Eye (tissue), 1 donor: ENCODE results near the gene TRABD2B.

Source experiments
- DNase-seq: peaks from one replicate; pipeline ENCODE4 v3.0.0-alpha.2; 2015

The TRABD2B gene

DNA sequence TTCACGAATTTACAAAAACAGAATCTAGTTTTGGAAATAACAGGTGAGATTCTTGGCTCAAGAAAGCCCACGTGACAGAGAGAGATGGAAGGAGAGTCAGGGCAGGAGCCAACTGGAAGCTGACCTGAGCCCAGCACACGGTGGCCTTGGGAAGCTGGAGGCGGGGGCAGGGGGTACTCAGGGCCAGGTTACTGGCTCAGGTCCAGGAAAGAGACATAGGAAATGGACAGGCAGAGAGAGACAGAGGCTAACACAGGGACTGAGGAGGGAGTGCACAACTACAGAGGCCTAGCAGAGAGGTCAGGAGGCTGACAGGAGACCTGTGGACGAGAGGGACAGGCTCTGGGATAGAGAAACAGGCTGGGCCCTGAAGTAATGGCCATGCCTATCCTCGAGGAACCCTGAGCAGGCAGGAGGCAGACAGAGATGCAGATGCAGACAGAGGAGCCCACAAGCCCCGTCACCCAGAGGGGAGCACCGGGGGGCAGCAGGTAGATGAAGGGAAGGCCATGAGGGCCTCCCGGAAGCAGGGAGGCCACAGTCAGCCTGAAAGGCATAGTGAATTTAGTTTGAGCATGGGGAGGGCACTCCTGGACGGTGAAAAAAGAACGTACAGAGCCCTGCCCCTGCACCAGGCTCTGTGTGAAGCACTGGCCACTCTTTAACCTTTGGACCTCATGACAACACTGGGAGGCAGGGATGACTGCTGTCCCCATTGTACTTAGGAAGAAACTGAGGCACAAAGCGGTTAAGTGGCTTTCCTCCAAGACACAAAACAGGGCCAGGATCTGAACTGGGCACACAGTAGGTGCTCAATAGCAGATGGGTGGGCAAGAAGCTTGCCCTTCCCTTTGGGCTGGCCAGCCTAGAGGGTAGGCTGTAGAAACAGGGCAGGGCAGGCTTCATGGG, 230.1 kb downstream of the TRABD2B start:
- no peak for DNase-seq

DNA sequence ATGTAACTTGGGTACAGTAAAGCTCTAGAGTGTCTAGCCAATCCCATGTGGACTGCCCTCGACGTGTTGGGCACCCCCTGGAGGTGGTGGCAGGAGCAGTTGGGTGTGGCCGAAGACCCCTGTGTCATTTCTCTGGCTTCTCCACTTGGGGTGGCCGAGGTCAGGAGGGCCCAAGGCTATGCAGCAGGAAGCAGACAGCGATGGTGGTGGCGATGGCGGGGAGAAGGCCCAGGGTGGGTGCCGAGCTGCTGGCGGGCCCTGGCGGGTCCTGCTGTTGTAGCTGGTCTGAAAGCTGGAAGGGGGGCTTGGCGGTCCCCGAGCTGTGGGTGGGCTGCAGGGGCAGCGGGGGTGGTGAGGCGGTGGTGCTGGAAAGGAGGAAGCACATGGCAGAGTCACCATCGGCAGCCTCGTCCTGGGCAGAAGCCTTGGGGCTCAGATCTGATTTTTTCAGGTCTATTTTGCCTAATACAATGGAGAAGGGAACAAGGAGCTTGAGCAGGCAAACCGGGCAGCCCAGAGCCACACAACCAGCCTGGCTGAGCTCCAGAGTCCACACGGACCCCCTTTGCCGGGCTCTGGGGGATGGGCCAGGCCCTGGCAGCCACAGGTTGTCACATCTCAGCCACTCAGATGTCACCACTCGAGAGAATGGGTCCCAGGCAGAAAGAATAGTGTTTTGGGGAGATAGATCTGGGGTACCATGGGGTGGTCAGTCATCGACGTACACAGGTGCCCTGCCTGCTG, 231.3 kb downstream of the TRABD2B start:
- DNase-seq: no peak

DNA sequence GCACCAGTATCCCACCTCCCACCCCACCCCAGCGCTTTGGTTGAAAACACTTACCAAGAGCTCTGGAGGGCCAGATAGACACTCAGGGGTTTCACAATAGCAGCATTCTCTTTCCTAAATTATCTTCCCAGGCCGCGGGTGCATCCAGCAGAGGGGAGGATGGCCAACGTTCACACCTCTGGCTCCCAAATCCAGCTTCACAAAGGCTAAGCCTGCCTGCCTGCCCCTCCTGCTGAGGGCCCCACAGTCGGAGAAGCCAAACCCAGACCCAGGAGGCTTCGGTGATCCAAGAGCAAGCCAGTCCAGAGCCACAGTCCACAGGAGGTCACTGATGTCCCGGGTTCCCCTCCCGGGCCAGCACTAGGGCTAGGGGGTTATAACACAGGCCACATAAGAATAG, 231.9 kb downstream of the TRABD2B start:
- DNase-seq: no peak

DNA sequence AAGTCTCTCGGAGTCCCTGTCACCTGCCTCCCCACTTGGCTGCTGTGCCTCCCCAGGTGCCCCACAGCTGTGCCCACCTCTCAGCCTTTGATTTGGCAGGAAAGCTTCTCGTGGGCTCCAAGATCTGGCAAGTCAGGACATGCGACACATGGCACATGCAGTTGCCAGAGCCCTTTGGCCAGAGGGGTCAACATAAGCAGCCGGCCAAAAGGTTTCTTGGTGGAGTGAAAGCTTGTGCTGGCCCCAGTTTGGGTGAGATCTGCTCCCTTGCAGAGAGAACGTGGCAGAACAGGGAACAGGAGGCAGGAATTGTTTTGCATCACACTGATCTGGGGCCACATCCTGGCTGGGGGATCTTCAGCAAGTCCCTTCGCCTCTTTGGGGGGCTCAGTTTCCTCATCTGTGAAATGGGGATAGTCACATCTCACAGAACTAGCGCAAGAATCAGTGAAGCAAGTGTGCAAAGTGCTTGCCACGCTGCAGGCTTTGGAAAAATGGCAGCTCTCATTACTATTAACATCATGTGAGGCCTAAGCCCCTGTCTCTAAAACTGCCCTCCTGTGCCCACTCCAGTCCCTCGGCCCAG, 232.6 kb downstream of the TRABD2B start:
- DNase-seq: no peak

DNA sequence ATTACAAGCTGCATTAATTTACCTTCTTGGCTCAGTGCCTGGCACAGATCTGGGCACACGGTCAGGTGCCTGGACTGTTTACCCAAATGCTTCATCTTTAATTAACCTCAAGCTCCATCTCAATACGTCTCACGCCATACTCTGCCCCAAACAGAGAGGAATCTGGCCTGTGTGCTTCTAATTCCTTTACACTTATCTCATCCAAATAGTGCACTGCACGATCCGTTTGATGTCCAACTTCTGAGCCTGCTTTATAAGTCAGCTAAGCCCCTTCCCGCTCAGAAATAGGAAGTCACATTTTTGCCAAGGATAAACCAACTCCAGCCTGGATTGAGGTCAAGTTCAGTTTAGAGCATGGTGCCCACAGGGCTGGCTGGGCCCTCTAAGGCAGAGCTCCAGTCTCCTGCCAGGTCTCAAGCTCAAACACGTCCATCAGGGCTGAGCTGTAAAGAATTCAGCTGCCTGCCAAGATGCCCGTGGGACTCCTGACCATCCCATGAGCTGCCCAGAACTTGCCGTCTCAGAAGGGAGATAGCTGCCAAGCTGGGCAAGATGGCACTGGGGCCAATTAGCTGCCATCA, 233.5 kb downstream of the TRABD2B start:
- DNase-seq: peak; percentile 57

DNA sequence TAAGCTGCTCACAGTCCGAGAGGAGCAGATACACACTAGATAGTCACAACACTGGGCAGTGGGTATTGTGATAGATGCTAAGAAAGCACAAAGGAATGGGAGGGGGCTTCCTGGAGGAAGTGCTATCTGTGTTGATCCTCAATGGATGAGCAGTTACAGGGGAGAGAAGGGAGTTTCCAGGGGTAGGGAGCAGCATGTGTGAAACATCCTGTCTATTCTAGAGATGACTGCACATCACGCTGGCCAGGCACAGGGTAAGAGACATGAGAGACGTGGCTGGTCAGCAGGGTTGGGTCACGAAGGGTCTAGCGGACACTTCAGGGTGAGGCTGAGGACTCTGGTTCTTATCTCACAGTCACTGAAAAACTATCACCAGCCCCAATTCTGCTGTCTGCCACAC, 235.2 kb downstream of the TRABD2B start:
- DNase-seq: no peak

DNA sequence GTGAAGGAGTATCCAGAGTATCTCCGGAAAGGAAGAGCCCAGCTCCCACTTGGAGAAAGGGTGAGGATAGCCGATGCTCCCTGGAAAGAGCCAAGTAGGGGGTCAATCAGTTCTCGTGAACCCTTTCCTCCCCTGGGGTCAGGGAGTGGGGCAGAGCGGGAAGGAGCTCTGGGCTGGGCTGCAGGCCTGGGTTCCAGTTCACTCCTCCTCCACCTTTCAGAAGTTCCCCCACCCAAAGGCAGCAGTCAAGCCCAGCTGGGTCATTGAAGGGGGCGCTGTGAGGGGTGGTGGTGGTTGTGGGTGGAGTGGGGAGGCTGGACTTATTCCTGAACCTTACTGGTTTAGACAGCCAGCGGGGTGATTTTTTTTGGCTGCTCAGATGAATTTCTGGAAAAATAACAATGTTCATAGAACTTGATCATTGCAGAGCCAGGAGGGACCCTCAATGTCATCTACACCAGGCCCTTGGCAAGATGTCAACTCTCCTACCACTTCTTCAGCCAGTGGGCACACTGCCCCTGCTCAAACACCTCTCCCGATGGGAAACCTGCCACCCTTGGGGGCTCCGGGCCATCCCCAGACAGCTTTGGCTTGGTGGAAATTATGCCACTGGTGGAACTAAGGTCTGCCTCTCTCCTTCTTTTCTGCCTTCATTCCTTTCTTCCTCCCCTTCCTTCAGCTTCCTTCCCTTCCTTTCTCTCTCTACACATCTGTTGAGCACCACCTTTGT, 235.8 kb downstream of the TRABD2B start:
- DNase-seq: no peak

DNA sequence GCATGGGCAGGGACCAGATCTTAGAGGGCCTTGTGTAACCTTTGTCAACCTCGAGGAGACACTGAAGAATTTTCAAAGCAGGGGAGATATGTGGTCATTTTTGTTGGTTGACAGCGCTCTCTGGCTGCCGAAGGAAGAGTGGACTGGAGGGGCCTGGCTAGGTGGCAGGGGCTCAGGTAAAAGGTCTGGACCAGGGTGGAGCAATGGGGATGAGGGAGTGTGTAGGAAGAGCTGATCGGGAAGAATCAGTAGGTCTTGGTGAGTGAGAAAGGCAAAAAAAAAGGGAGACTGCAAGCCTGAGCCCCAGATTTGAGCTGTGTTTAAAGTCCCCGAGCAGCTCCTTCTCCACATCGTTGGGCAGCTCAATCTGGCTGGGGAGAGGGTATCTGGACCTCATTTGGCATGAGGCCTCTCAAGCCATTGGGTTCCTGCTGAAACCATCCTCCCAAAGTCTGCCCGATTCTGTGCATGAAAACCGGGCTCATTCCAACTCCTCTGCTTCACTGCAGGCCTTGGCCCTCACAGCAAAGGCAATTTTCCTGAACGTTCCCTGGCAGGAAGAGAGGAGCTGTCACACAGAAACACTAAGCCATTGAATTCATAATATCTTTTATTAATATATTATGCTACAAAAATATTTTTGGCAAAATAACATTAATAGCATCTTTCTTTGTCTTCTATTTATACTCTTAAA, 237.1 kb downstream of the TRABD2B start:
- no peak for DNase-seq

DNA sequence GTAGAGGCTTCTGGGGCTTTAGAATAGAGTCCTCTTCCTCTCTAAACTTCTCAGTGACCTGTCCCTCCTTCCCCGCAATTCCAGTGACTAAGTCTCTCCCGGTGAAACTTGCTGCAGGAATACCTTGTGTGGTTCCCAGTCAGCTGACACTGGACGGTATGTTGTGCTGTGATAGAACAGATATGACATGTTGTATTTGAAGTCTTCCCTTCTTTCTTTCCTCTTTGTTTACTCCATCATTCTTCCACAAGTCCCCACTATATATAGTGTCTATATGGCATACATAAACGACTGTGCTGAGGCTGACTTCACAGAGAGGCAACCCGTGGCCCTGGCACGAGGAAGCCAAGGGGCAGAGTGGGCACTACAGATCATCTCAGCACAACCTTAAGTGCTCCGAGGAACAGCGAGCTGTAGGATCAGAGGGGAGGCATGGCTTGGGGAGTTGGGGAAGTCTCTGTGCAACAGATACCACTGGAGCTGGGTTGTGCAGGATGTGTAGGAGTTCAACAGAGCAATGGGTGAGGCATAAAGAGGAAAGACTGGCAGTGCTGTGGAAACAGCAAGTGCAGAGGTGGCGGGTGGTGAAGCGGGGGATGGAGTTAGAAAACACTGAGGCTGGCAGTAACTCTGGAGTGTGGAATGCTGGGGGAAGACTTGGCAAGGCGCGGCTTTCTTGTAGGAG, 237.8 kb downstream of the TRABD2B start:
- DNase-seq: no peak

DNA sequence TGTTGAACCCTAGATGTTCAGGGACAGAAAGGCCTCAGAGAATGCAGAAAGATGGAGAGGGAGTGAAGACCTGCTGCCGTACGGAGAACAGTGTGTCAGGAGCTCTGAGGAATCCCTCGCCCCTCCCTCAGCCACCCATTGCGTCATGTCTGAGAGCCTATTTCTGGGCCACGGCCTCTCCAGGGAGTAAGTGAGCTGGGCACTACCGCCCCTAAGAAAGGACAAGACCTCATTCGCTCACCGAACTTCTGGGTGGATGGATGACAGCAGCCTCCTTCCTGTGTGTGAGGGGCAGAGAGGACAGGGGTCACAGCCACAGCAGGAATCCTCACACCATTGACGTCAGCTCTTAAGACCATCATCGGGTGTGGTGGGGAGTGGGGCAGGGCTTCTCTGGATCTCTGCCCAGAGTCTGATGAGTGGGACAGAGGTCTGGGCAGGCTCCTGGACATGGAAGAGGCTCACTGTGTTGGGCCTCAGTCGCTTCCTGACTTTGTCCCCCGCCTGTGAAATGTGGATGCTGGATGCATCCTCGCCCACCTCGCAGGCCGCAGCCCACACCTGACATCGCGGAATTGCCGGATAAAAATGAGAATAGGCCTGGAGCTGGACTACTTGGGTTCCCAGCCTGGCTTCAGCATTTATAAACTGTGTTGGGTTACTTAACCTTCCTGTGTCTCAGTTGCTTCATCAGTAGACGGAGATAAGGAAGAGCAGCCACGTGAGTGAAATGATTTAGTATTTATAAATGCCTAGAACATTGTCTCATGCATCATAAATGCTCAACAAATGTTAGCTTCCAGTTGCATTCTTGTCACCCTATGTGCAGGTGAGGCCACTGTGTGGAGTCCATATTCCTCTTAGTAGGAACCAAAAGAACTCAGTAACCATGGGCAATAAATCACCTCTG, 238.6 kb downstream of the TRABD2B start:
- DNase-seq: no peak

DNA sequence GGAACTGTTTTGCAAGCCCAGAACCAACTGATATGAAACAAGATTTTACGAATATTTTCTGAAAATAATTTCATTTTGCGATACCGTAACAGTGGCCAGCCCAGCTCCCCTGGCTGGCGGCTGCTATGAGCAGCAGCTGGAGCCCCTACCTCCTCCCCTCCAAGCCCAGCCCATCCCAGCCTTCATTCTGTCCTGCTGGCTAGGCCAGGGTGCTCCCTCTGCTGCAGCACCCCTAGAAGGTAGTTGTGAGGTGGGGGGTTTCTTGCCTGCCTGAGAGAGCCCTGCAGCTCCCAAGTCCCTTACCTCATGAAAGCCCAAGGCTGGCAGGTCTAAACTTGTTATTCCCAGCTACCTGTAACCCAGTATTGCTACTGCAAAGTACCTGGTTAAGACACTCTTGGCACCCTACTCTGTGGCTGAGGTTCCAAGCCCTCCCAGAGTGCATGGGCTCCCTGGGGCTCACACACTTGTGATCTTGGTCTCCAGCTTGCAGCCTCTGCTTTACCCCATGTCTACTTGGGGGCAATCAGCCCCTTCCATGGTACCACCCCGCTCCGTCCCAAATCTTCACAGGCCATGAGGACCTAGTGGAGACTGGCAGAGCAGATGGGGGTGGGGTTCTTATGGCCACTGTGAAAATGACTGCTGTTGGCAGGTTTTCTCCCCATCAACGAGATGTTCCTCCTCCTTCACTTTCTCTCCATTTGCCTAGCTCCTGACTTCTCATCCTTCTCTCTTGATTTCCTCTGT, 239.8 kb downstream of the TRABD2B start:
- no peak for DNase-seq

DNA sequence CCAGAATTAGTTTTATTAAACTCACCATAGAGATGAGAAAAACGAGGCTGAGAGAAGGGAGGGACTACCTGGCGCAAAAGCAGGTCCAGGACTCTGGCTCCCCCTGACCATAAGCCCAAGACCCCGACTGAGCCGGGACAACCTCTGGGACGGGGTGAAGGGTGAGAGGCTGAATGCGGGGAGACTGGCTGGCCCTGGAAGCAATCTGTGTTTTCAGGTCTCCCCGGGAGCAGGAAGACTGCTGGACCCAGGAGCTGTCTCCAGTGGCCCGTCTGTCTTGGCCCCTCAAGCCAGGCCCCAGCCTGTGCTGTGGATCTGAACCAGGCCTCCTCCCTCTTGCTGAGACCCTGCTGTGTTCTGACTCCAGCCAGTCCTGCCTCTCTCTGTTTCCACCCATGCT, 240.8 kb downstream of the TRABD2B start:
- no peak for DNase-seq

DNA sequence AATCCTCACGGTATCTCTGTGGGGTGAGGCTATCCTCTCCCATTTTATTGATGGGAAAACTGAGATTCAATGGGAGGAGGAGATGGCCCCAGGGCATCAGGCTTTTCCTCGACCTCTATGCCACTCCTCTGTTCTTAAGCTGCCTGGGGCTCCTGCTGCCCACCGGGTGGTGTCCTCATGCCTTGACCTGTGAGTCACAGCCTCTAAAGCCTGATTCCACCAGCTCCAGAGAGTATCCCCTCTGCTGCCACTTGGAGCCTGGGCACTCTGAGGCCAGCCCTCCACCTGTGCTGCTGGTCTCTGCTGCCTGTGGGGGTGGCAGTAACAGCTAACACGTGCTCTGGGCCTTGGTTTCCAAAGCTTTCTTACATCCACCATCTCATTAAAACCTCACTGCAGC, 241.2 kb downstream of the TRABD2B start:
- DNase-seq: no peak

DNA sequence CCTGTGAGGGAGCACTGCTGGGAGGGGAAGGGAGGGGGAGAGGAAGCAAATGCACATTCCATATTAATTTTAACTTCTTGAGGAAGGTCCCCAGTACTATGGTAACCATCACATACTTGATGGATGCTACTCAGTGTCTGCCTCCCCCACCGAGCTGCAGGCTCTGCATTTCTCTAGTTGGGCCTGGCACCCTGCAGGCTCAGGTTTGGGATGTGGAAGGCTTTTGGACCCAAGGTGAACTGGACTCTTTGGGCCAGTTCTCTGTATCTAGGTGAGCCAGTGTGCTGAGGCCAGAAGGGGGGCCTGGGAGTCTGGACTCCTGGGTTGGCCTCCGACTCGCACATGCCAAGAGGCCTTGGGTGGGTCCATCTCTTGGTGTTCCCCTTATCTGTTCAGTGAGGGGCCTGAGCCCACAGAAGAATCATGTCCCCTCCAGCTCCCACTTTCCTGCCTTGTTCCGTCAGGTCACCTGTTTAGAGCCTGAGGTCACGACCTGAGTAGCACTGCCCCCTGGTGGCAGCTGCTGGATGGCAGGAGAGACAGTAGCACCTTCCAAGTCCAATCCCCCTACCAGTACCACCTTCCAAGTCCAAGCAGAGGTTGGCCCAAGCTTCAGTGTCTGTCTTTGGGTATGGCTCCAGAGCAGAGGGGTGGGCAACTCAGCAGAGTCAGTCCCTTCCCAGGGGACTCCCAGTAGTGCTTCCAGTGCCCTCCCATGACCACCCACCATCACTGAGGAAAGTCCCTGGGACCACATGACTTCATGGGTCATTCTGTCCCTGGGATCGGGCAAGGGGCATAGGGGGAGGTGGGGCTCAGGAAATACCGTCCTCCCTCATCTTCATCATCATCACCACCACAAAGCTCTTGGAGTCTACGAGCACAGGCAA, 241.8 kb downstream of the TRABD2B start:
- no peak for DNase-seq

DNA sequence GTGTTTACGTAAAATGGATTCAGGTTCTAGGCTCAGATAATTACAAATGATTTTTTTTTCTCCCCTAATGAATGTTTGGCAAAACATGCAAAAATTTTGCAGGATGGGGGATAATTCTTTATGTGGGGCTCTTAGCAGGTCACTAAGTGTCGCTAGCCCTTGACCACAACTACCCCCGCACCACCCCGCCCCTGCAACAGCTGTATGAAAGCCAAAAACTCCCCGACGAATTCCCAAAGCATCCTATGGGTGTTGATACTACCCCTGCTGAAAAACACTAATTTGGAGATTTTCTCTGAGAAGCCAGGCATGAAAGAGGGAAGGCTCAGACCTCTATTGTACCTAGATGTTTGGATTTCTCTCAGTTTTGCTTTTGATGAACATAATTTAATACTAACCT, 243.0 kb downstream of the TRABD2B start:
- no peak for DNase-seq

DNA sequence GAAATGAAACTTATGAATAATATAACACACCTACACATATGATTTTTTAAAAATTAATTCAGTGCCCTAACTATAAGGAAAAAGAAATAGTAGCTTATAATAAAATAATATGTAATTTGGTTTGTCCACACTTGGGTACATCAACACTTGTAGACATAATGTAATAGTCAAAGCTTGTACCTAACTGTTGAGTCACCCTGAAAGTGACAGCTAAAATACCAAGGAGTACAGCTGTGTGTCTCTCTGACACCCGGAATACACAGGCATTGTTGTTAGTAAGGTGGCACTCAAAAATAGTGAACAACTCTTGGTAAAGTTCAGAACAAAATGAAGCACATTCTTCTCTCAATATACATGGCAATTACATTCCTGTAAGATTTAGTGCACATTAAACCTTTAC, 243.4 kb downstream of the TRABD2B start:
- no peak for DNase-seq

DNA sequence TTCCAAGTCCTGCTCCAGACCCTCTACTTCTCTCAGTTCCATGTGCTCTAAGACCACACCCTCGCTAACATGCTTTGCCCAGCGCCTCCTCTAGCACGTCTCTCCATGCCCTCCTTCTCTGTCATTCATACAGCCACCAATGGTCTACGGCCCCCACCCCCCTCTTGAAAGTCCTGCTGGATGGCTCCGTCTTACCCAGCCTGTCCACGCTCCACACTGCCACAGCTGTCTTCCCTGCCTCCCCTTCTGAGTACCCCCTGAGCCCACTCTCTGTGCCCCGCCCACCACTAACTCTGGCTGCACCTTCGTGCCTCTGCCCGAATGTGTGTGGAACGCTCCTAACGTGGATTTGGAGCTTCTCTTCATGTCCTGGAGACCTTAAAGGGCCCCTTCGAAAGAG, 244.6 kb downstream of the TRABD2B start:
- no peak for DNase-seq

DNA sequence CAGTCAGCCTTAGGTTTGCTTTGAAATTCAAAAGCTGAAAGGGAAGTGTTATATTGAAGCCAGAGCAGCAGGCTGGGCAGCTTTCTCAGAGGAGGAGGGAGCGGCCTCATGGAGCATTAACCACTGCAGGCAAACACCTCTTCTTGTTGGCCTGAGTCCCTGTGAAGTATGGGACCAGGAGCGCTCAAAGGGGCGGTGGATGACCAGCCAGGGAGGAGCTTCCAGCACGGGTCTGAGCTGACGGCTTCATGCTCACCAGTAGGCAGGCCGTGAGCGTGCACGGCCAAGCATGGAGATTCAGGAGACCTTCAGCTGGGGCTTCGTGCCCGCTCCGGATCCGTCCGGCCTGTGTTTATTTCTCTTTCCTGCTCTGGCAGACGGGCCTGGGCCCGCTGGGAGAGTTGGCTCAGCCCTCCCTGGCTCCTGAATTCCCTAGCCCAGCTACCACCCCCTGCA, 245.2 kb downstream of the TRABD2B start:
- peak; percentile 33 for DNase-seq
